ENCODE data around the gene FADS2. TPM values are rescaled to one million over a fixed set of nuclear protein-coding genes. Genes with fewer than 3 reads are reported as not detected.

The FADS2 gene
- total RNA-seq, 1 experiment from 2014 or later = 17.1 TPM

GRCh38 chr11:61908730-61909316 is 80.7 kb downstream of the FADS2 start:
- Histone ChIP-seq H3K4me1 (ENCODE audit: control insufficient read depth in 1 of 2, insufficient read depth in 2 of 2, low read length in 2 of 2) (no peaks in the 10 kb centered on the region), H3K27me3 (ENCODE audit: insufficient read depth, low read length) (no peaks in the 10 kb centered on the region), H3K36me3 (ENCODE audit: control insufficient read depth in 1 of 2, insufficient read depth in 2 of 2, low read length in 2 of 2) (no peaks in the 10 kb centered on the region), H3K9ac (ENCODE audit: low read length) (no peak overlapping the region), H3K27ac (ENCODE audit: low read depth, low read length) (no peak overlapping the region), H2AFZ (ENCODE audit: low read depth, low read length, poor library complexity, severe bottlenecking) (no peak overlapping the region), H3K9me2 (ENCODE audit: insufficient read depth) (no peaks in the 10 kb centered on the region), H4K20me1 (ENCODE audit: insufficient read depth) (no peaks in the 10 kb centered on the region), H3K4me2 (ENCODE audit: low read length) (no peak overlapping the region), H3K4me3 (replicated peaks in 1 of 2; ENCODE audit: low read depth in 1 of 2, low read length in 2 of 2) (no peak overlapping the region), H3K79me2 (ENCODE audit: insufficient read depth, low read length) (no peaks in the 10 kb centered on the region), H3K9me3 (ENCODE audit: control insufficient read depth in 1 of 2, insufficient read depth in 1 of 2, low read depth in 1 of 2, low read length in 2 of 2) (no peaks in the 10 kb centered on the region)
- intact Hi-C loops (cut with micrococcal nuclease) = no loop called here
- CTCF ChIA-PET = interaction anchor here (3.2 kb wide), 1 partner anchor 10 kb away, joined by 21 read pairs; no protein-coding TSS in a partner anchor
- DNase-seq (ENCODE audit: low read depth, low spot score) (no peak), ATAC-seq (no peak)
- no peak for TF ChIP-seq POLR2A (IDR thresholded peaks at IDR 0.05; ENCODE audit: borderline replicate concordance, extremely low read depth, insufficient read depth, insufficient read length)
- POLR2A ChIA-PET = no interaction called here
- RAD21 ChIA-PET (ENCODE audit: low non-redundant PET in 1 of 2, low total read pairs in 2 of 2, uncharacterized antibody in 2 of 2, unreplicated experiment in 2 of 2) = no interaction called here
- no TSS peak for BruUV-seq (replicated peaks)

- ChIA-PET CTCF (interaction anchor here (3.2 kb wide), 1 partner anchor 12 kb away, joined by 21 read pairs; no protein-coding TSS in a partner anchor), POLR2A (interaction anchor here (0.7 kb wide), 1 partner anchor 124 kb away, joined by 4 read pairs; no protein-coding TSS in a partner anchor), RAD21 (ENCODE audit: low non-redundant PET in 1 of 2, low total read pairs in 2 of 2, uncharacterized antibody in 2 of 2, unreplicated experiment in 2 of 2) (no interaction called here)
- Histone ChIP-seq H3K9me3 (ENCODE audit: control insufficient read depth in 1 of 2, insufficient read depth in 1 of 2, low read depth in 1 of 2, low read length in 2 of 2) (no peaks in the 10 kb centered on the region), H3K27me3 (ENCODE audit: insufficient read depth, low read length) (no peaks in the 10 kb centered on the region), H3K27ac (ENCODE audit: low read depth, low read length) (no peak overlapping the region), H3K79me2 (ENCODE audit: insufficient read depth, low read length) (no peaks in the 10 kb centered on the region), H4K20me1 (ENCODE audit: insufficient read depth) (no peaks in the 10 kb centered on the region), H3K4me3 (replicated peaks in 1 of 2; ENCODE audit: low read depth in 1 of 2, low read length in 2 of 2) (no peak overlapping the region), H3K36me3 (ENCODE audit: control insufficient read depth in 1 of 2, insufficient read depth in 2 of 2, low read length in 2 of 2) (no peaks in the 10 kb centered on the region), H3K4me2 (ENCODE audit: low read length) (no peak overlapping the region), H3K4me1 (ENCODE audit: control insufficient read depth in 1 of 2, insufficient read depth in 2 of 2, low read length in 2 of 2) (no peaks in the 10 kb centered on the region), H3K9ac (ENCODE audit: low read length) (no peak overlapping the region), H2AFZ (ENCODE audit: low read depth, low read length, poor library complexity, severe bottlenecking) (no peak overlapping the region), H3K9me2 (ENCODE audit: insufficient read depth) (no peaks in the 10 kb centered on the region)
- TF ChIP-seq RAD21 (IDR thresholded peaks at IDR 0.05; ENCODE audit: low read depth) (no peak), REST (IDR thresholded peaks at IDR 0.05; ENCODE audit: low read depth) (no peak), CBX3 (IDR thresholded peaks at IDR 0.05; ENCODE audit: low read depth) (no peak), FOSL1 (IDR thresholded peaks at IDR 0.05; ENCODE audit: low read depth) (no peak), YY1 (IDR thresholded peaks at IDR 0.05; ENCODE audit: extremely low read depth, insufficient replicate concordance, low read depth, low read length) (no peak), ZNF274 (IDR thresholded peaks at IDR 0.05; ENCODE audit: low read depth, low read length) (no peak), ELF1 (IDR thresholded peaks at IDR 0.05; ENCODE audit: borderline replicate concordance, low read depth) (no peak), ATF3 (IDR thresholded peaks at IDR 0.05) (no peak), JUND (IDR thresholded peaks at IDR 0.05) (no peak), MAX (IDR thresholded peaks at IDR 0.05) (no peak), EZH2phosphoT487 (IDR thresholded peaks at IDR 0.05; ENCODE audit: borderline replicate concordance) (no peak)
- intact Hi-C loops (cut with micrococcal nuclease) = no loop called here
- no TSS peak for BruUV-seq (replicated peaks)
- DNase-seq (ENCODE audit: low read depth, low spot score) (no peak), ATAC-seq (no peak)
Observed at GRCh38 chr11:61910187-61911127, 82.4 kb downstream of the FADS2 start.

Measured in HCT116 (cell line).